Parathyroid adenoma (tissue), 2 donors: Measurements from ENCODE around the gene FANCF.

Source experiments
- H2AFZ ChIP-seq: fragments of 300-600 bp; sonication (generic); one replicate; pipeline ENCODE4 v1.7.0; 2017; ENCODE audit warnings: antibody characterized with exemption, mild to moderate bottlenecking
- H3K27ac ChIP-seq: fragments of 300-600 bp; sonication (generic); one replicate; pipeline ENCODE4 v1.7.0; 2017
- H3K27me3 ChIP-seq: fragments of 300-600 bp; sonication (generic); one replicate; pipeline ENCODE4 v1.7.0; 2017; ENCODE audit warnings: low read length; ENCODE audit not compliant: control insufficient read depth, insufficient read depth
- H3K36me3 ChIP-seq: fragments of 300-600 bp; sonication (generic); one replicate; pipeline ENCODE4 v1.7.0; 2017; ENCODE audit warnings: low read length; ENCODE audit not compliant: control insufficient read depth, insufficient read depth
- H3K4me1 ChIP-seq: fragments of 300-600 bp; sonication (generic); one replicate; pipeline ENCODE4 v1.7.0; 2017; ENCODE audit warnings: control low read depth
- H3K4me2 ChIP-seq: fragments of 300-600 bp; sonication (generic); one replicate; pipeline ENCODE4 v1.7.0; 2017; ENCODE audit warnings: low read length
- H3K4me3 ChIP-seq: fragments of 300-600 bp; sonication (generic); one replicate; pipeline ENCODE4 v1.7.0; 2017; ENCODE audit warnings: low read depth, low read length
- H3K79me2 ChIP-seq: fragments of 300-600 bp; sonication (generic); one replicate; pipeline ENCODE4 v1.7.0; 2017; ENCODE audit warnings: control low read depth
- H3K9ac ChIP-seq: fragments of 300-600 bp; sonication (generic); one replicate; pipeline ENCODE4 v1.7.0; 2017; ENCODE audit warnings: mild to moderate bottlenecking
- H3K9me3 ChIP-seq: fragments of 300-600 bp; sonication (generic); one replicate; pipeline ENCODE4 v1.7.0; 2017; ENCODE audit warnings: low read length; ENCODE audit not compliant: control insufficient read depth
- TF ChIP-seq, protein P1 (sequence below): fragments of 300-600 bp; sonication (generic); IDR thresholded peaks from one replicate; pipeline ENCODE4 v1.7.0; 2017; ENCODE audit warnings: antibody characterized with exemption, mild to moderate bottlenecking
- donor health status: primary hyperparathyroidism.

FANCF gene

DNA sequence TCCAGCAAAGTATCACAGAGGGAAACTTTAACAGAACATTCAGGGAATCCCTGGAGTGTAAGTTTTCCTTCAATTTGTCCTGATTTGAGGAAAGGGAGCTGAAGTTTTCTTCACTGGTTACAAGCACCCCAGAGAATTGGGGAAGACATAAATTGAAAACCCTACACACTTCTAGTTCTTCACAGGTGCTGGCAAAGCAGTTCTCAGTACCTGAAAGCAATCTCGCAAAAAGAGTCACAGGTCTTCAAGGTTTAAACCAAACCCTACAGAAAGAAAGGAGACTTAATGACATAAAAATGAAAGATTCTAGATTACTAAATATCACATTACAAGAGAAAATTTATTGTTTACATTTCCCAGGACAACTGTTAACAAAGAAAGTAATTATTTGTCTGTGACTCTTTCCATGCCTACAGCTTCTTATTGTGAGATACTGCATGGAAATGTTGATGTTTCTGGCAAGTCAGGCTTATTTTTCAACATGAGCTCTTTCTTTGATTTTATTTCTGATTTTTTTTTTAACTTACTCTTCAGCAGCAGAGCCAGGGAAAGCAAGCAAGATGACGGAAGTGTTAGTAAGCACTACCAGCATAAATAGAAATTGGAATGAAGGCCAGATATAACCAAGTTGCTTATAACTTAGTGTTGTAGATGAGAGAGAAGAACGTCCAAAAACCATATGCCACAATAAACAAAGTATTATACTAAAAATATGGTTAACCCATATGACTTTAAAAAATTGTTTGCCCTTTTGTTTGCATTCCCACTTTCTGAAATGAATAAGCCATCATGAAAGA is 44.1 kb downstream of the FANCF start:
- H3K4me1 ChIP-seq = no peaks in the 10 kb centered on the region
- no peaks in the 10 kb centered on the region for H3K27me3 ChIP-seq
- no peak overlapping the region for H3K27ac ChIP-seq
- H3K79me2 ChIP-seq = no peaks in the 10 kb centered on the region
- TF ChIP-seq, protein P1, sequence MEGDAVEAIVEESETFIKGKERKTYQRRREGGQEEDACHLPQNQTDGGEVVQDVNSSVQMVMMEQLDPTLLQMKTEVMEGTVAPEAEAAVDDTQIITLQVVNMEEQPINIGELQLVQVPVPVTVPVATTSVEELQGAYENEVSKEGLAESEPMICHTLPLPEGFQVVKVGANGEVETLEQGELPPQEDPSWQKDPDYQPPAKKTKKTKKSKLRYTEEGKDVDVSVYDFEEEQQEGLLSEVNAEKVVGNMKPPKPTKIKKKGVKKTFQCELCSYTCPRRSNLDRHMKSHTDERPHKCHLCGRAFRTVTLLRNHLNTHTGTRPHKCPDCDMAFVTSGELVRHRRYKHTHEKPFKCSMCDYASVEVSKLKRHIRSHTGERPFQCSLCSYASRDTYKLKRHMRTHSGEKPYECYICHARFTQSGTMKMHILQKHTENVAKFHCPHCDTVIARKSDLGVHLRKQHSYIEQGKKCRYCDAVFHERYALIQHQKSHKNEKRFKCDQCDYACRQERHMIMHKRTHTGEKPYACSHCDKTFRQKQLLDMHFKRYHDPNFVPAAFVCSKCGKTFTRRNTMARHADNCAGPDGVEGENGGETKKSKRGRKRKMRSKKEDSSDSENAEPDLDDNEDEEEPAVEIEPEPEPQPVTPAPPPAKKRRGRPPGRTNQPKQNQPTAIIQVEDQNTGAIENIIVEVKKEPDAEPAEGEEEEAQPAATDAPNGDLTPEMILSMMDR = no peak
- H3K9me3 ChIP-seq = no peaks in the 10 kb centered on the region
- no peak overlapping the region for H3K9ac ChIP-seq
- no peak overlapping the region for H3K4me2 ChIP-seq
- H2AFZ ChIP-seq = peak overlapping the region; percentile 63
- H3K36me3 ChIP-seq = no peaks in the 10 kb centered on the region
- H3K4me3 ChIP-seq = no peak overlapping the region

DNA sequence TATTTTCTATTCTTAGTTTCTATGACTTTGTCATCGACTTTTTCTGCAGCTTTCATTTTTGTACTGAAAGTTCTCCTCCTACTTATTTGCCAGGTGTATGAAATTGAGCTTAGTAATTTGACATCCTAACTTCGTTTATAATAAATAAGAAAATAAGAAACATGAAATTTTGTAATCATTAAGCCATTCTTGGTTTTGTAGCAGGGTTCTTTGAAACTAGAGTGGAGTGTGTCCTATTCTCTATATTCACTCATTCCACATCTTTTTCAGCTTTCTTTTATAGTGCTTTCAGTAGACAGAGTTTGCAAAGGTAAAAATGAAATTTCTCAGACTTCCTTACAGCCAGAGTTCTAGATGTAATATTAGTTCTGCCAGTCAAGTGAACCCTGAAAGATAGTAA is 47.8 kb downstream of the FANCF start:
- TF ChIP-seq, protein P1 = no peak
- no peaks in the 10 kb centered on the region for H3K79me2 ChIP-seq
- H3K36me3 ChIP-seq = no peaks in the 10 kb centered on the region
- no peak overlapping the region for H3K4me3 ChIP-seq
- no peaks in the 10 kb centered on the region for H3K27me3 ChIP-seq
- H3K9me3 ChIP-seq = no peaks in the 10 kb centered on the region
- H3K4me2 ChIP-seq = no peak overlapping the region
- no peak overlapping the region for H3K27ac ChIP-seq
- no peaks in the 10 kb centered on the region for H3K4me1 ChIP-seq
- H3K9ac ChIP-seq = no peak overlapping the region
- no peak overlapping the region for H2AFZ ChIP-seq
